DOHH2 (cell line): ENCODE measurements around the gene ARID1A.

ENCODE experiments used
- H3F3A ChIP-seq: fragments of 200-600 bp; sonication (generic), shearing (Covaris generic); 2 replicates; pipeline ENCODE4 v1.6.0; 2016; ENCODE audit warnings: antibody characterized with exemption, mild to moderate bottlenecking; ENCODE audit not compliant: control insufficient read depth, insufficient read depth
- H3K27ac ChIP-seq: fragments of 200-600 bp; sonication (generic); 2 replicates; pipeline ENCODE4 v1.5.1; 2014; ENCODE audit warnings: low read depth, mild to moderate bottlenecking, low read length, moderate library complexity
- H3K27me3 ChIP-seq: fragments of 200-600 bp; sonication (generic); 2 replicates; pipeline ENCODE4 v1.6.1; 2014; ENCODE audit warnings: mild to moderate bottlenecking, low read length, mixed read lengths; ENCODE audit not compliant: control insufficient read depth
- H3K36me3 ChIP-seq: fragments of 200-600 bp; sonication (generic); 2 replicates; pipeline ENCODE4 v1.6.1; 2014; ENCODE audit warnings: mild to moderate bottlenecking, low read length, moderate library complexity, mixed read lengths; ENCODE audit not compliant: control insufficient read depth
- H3K4me1 ChIP-seq: fragments of 200-600 bp; sonication (generic); 2 replicates; pipeline ENCODE4 v1.6.1; 2014; ENCODE audit warnings: mild to moderate bottlenecking, low read length, mixed read lengths; ENCODE audit not compliant: control insufficient read depth
- H3K4me2 ChIP-seq: fragments of 200-600 bp; sonication (generic); 2 replicates; pipeline ENCODE4 v1.6.0; 2014; ENCODE audit warnings: mild to moderate bottlenecking, low read length, moderate library complexity
- H3K4me3 ChIP-seq: fragments of 200-600 bp; sonication (generic); 2 replicates; pipeline ENCODE4 v1.5.1; 2014; ENCODE audit warnings: mild to moderate bottlenecking, low read length, mixed read lengths
- H3K79me2 ChIP-seq: fragments of 200-600 bp; sonication (generic); 2 replicates; pipeline ENCODE4 v1.6.1; 2014; ENCODE audit warnings: mild to moderate bottlenecking, low read length, mixed read lengths; ENCODE audit not compliant: control insufficient read depth
- H3K9me2 ChIP-seq: fragments of 200-600 bp; sonication (generic); replicated peaks from 2 replicates; pipeline ENCODE4 v1.6.1; 2014; ENCODE audit warnings: mild to moderate bottlenecking, low read length, mixed read lengths; ENCODE audit not compliant: control insufficient read depth
- H3K9me3 ChIP-seq: fragments of 200-600 bp; sonication (generic); 2 replicates; pipeline ENCODE4 v1.6.1; 2014; ENCODE audit warnings: antibody characterized with exemption, low read length, mixed read lengths; ENCODE audit not compliant: control insufficient read depth, insufficient read depth
- H4K20me1 ChIP-seq: fragments of 200-600 bp; sonication (generic); 2 replicates; pipeline ENCODE4 v1.6.0; 2014; ENCODE audit warnings: low read depth, mild to moderate bottlenecking, antibody characterized with exemption, low read length, moderate library complexity; ENCODE audit not compliant: control insufficient read depth, insufficient read depth
- CTCF ChIP-seq: fragments of 200-600 bp; sonication (generic); IDR thresholded peaks from one replicate; pipeline ENCODE4 v1.5.1; 2014; ENCODE audit warnings: antibody characterized with exemption, mild to moderate bottlenecking, low read depth, low read length; ENCODE audit not compliant: poor library complexity, severe bottlenecking
- EZH2phosphoT487 ChIP-seq: fragments of 200-600 bp; sonication (generic); IDR thresholded peaks from 2 replicates; pipeline ENCODE4 v1.6.1; 2017; ENCODE audit warnings: borderline replicate concordance, mild to moderate bottlenecking, antibody characterized with exemption, low read length, moderate library complexity, mixed read lengths

ARID1A gene

GRCh38 chr1:26731233-26731902, 35.6 kb downstream of the ARID1A start:
- Histone ChIP-seq H3K27me3 (no peaks in the 10 kb centered on the region), H3K4me3 (no peak overlapping the region), H3K79me2 (peaks cover 90% of the 10 kb centered on the region), H3K9me2 (no peaks in the 10 kb centered on the region), H3F3A (peaks cover 9% of the 10 kb centered on the region; the same call in 1 of the 2 replicates), H3K4me2 (no peak overlapping the region), H3K4me1 (peaks cover 13% of the 10 kb centered on the region), H3K36me3 (peaks cover 91% of the 10 kb centered on the region), H3K9me3 (no peaks in the 10 kb centered on the region), H4K20me1 (peaks cover 14% of the 10 kb centered on the region), H3K27ac (no peak overlapping the region)
- TF ChIP-seq CTCF = no peak
- no peak for TF ChIP-seq EZH2phosphoT487

- peaks cover 12% of the 10 kb centered on the region for H3K4me1 ChIP-seq
- H3K9me3 ChIP-seq = no peaks in the 10 kb centered on the region
- TF ChIP-seq EZH2phosphoT487 = no peak
- TF ChIP-seq CTCF = no peak
- peaks cover 7% of the 10 kb centered on the region; the same call in 1 of the 2 replicates for H3F3A ChIP-seq
- peaks cover 83% of the 10 kb centered on the region for H3K79me2 ChIP-seq
- no peak overlapping the region for H3K4me3 ChIP-seq
- no peaks in the 10 kb centered on the region for H4K20me1 ChIP-seq
- H3K4me2 ChIP-seq = no peak overlapping the region
- H3K36me3 ChIP-seq = peaks cover 90% of the 10 kb centered on the region
- no peaks in the 10 kb centered on the region for H3K9me2 ChIP-seq
- no peak overlapping the region for H3K27ac ChIP-seq
- no peaks in the 10 kb centered on the region for H3K27me3 ChIP-seq
These were observed 37.6 kb downstream of the ARID1A start for GRCh38 chr1:26733392-26733791.

DNA sequence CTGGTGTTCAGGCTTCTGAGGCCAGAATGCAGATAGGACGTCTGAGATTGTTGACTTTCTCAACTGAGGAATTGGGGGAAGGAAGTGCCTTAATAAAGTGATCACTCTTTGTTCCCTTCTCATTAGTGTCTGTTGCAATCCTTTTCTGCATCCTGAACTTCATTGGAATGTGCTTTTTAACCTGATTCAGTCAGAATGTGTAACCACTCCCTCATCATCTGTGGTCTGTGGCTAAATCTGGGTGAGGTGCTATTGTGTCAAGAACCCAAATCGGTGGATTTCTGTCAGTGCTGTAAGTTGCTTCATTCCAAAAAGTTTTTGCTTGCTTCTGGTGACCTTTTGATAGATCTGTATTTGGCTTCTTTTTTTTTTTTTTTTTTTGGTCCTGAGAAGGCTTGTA, 38.2 kb downstream of the ARID1A start:
- peaks cover 80% of the 10 kb centered on the region for H3K79me2 ChIP-seq
- no peak overlapping the region for H3K4me2 ChIP-seq

More for the DNA sequence above, 38.2 kb downstream of the ARID1A start:
- Histone ChIP-seq H3K27ac (no peak overlapping the region), H3K27me3 (no peaks in the 10 kb centered on the region), H3K36me3 (peaks cover 86% of the 10 kb centered on the region), H3F3A (peaks cover 7% of the 10 kb centered on the region; the same call in 1 of the 2 replicates), H4K20me1 (no peaks in the 10 kb centered on the region), H3K4me1 (peaks cover 17% of the 10 kb centered on the region), H3K9me3 (no peaks in the 10 kb centered on the region), H3K9me2 (no peaks in the 10 kb centered on the region), H3K4me3 (no peak overlapping the region)
- TF ChIP-seq CTCF (no peak), EZH2phosphoT487 (no peak)
